HL-60 (cell line): Measurements from ENCODE around the gene GCK.

Experiments used
- DNase-seq, 2 experiments: peaks; one replicate each; pipeline ENCODE4 v3.0.0-alpha.2; 2010 to 2020; ENCODE audit warnings: low read depth in 1 of 2, low spot score in 1 of 2
- H3K27ac ChIP-seq: fragments of 250-450 bp; sonication (Bioruptor Pico); replicated peaks from 2 replicates; pipeline ENCODE4 v1.5.1; 2020; ENCODE audit warnings: mild to moderate bottlenecking, moderate library complexity
- H3K27me3 ChIP-seq: fragments of 250-450 bp; sonication (Bioruptor Pico); 2 replicates; pipeline ENCODE4 v1.5.1; 2021; ENCODE audit warnings: mild to moderate bottlenecking, moderate library complexity; ENCODE audit not compliant: insufficient read depth, poor library complexity, severe bottlenecking
- H3K4me3 ChIP-seq: replicated peaks from 2 replicates; pipeline ENCODE4 v1.5.1; 2011; ENCODE audit warnings: mild to moderate bottlenecking, control low read depth, low read length; ENCODE audit not compliant: insufficient read depth
- GABPA ChIP-seq: IDR thresholded peaks from 2 replicates; pipeline ENCODE4 v1.6.1; 2012; ENCODE audit warnings: low read depth
- POLR2AphosphoS5 ChIP-seq: IDR thresholded peaks from 2 replicates; pipeline ENCODE4 v1.6.1; 2012; ENCODE audit warnings: low read depth
- SPI1 ChIP-seq: IDR thresholded peaks from 2 replicates; pipeline ENCODE4 v1.6.1; 2012; ENCODE audit warnings: low read depth, mild to moderate bottlenecking, borderline replicate concordance
- TF ChIP-seq, protein P1 (sequence below): IDR thresholded peaks from one replicate; pipeline ENCODE4 v1.5.1; 2011; ENCODE audit warnings: low read length, control low read depth, inconsistent platforms; ENCODE audit not compliant: insufficient read depth
- TF ChIP-seq, protein P2 (sequence below): IDR thresholded peaks from 2 replicates; pipeline ENCODE4 v1.6.1; 2012; ENCODE audit warnings: low read depth; ENCODE audit not compliant: insufficient replicate concordance

Gene GCK

DNA sequence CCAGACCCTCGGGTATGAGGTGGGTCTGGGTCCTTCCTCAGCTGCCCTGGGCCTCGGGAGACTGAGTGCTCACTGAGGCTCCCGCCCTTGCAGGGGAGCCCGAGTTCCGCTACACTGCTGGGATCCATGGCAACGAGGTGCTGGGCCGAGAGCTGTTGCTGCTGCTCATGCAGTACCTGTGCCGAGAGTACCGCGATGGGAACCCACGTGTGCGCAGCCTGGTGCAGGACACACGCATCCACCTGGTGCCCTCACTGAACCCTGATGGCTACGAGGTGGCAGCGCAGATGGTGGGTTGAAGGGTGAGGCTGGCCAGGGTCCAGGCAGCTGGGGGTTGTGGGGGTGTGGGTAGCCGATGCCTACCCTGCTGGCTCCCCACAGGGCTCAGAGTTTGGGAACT is 77.5 kb downstream of the GCK start:
- no peak for DNase-seq
- H3K27ac ChIP-seq: no peak overlapping the region
- TF ChIP-seq, protein P1, sequence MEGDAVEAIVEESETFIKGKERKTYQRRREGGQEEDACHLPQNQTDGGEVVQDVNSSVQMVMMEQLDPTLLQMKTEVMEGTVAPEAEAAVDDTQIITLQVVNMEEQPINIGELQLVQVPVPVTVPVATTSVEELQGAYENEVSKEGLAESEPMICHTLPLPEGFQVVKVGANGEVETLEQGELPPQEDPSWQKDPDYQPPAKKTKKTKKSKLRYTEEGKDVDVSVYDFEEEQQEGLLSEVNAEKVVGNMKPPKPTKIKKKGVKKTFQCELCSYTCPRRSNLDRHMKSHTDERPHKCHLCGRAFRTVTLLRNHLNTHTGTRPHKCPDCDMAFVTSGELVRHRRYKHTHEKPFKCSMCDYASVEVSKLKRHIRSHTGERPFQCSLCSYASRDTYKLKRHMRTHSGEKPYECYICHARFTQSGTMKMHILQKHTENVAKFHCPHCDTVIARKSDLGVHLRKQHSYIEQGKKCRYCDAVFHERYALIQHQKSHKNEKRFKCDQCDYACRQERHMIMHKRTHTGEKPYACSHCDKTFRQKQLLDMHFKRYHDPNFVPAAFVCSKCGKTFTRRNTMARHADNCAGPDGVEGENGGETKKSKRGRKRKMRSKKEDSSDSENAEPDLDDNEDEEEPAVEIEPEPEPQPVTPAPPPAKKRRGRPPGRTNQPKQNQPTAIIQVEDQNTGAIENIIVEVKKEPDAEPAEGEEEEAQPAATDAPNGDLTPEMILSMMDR: no peak
- TF ChIP-seq POLR2AphosphoS5 (no peak), SPI1 (no peak)
- TF ChIP-seq, protein P2, sequence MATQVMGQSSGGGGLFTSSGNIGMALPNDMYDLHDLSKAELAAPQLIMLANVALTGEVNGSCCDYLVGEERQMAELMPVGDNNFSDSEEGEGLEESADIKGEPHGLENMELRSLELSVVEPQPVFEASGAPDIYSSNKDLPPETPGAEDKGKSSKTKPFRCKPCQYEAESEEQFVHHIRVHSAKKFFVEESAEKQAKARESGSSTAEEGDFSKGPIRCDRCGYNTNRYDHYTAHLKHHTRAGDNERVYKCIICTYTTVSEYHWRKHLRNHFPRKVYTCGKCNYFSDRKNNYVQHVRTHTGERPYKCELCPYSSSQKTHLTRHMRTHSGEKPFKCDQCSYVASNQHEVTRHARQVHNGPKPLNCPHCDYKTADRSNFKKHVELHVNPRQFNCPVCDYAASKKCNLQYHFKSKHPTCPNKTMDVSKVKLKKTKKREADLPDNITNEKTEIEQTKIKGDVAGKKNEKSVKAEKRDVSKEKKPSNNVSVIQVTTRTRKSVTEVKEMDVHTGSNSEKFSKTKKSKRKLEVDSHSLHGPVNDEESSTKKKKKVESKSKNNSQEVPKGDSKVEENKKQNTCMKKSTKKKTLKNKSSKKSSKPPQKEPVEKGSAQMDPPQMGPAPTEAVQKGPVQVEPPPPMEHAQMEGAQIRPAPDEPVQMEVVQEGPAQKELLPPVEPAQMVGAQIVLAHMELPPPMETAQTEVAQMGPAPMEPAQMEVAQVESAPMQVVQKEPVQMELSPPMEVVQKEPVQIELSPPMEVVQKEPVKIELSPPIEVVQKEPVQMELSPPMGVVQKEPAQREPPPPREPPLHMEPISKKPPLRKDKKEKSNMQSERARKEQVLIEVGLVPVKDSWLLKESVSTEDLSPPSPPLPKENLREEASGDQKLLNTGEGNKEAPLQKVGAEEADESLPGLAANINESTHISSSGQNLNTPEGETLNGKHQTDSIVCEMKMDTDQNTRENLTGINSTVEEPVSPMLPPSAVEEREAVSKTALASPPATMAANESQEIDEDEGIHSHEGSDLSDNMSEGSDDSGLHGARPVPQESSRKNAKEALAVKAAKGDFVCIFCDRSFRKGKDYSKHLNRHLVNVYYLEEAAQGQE: no peak
- no peak overlapping the region for H3K4me3 ChIP-seq
- H3K27me3 ChIP-seq: no peaks in the 10 kb centered on the region

DNA sequence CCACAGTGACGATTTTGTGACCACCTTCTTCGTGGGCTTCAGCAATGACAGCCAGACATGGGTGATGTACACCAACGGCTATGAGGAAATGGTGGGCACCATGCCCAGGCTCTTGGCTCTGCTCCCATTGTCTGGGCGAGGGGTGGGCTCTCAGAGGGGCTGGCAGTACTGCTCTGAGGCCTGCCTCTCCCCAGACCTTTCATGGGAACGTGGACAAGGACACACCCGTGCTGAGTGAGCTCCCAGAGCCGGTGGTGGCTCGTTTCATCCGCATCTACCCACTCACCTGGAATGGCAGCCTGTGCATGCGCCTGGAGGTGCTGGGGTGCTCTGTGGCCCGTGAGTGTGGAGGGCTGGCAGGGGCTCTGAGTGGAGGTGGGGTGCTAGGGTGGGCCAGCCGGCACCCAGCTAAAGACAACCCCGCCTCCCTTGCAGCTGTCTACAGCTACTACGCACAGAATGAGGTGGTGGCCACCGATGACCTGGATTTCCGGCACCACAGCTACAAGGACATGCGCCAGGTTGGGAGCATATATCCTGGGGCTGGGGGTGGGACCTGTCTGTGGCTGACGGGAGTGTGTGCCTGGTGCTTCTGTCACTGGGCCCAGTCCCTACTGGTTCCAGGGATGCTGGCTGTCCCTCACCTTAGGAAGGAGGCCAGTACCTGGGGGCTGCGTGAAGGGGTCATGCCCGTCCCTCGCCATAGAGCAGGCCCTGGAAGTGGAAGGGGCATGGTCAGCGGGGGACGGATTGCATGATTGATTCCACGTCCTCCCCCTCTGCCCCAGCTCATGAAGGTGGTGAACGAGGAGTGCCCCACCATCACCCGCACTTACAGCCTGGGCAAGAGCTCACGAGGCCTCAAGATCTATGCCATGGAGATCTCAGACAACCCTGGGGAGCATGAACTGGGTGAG is 78.3 kb downstream of the GCK start:
- DNase-seq: no peak
- H3K4me3 ChIP-seq: no peak overlapping the region
- no peak for TF ChIP-seq POLR2AphosphoS5
- TF ChIP-seq, protein P2: no peak
- no peaks in the 10 kb centered on the region for H3K27me3 ChIP-seq
- no peak overlapping the region for H3K27ac ChIP-seq

- Histone ChIP-seq H3K27ac (no peak overlapping the region), H3K27me3 (peaks cover 3% of the 10 kb centered on the region), H3K4me3 (no peak overlapping the region)
- DNase-seq: no peak
- TF ChIP-seq, protein P2: no peak
- TF ChIP-seq POLR2AphosphoS5: no peak
- TF ChIP-seq, protein P1: no peak
- no peak for TF ChIP-seq SPI1
- no peak for TF ChIP-seq GABPA
Observed at GRCh38 chr7:44109991-44110390, 79.2 kb downstream of the GCK start.
